ENCODE measurements around the gene OSCP1.

OSCP1 gene

DNA sequence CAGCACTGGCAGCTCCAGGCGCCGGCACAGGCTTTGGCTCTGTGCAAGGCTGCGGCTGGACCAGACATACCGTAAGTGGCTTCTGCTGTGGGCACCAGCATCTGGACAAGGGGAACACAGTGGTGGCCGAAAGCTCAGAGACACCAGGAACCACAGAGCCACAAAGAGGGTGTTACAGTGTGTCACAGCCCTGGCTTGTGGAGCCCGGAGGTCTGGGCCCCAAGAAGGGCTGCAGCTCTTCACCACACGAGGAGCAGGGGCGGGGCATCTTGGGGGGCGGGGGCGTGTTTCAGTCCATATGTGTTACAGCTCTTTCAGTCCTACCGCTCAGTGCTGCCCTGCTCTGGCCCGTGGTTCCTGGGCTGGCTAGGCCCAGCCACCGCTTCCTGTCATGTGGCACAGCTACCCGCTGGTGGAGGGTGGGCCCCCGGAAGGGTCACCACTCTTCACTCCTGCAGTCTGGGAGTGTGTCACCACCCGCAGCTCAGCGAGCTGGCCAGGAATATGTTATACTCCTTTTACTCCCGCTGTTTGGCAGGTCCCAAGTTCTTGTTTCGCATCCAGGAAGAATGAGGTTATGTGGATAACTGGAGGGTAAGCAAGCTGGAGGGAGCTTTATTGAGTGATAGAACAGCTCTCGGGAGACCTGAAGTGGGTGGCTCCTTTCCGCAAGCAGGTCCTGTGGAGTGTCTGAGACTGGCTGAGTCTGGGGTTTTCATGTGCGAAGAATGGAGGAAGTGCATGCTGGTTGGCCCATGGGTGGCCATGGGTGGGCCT, 49.2 kb downstream of the OSCP1 start:
- DNase-seq, result no peak

DNA sequence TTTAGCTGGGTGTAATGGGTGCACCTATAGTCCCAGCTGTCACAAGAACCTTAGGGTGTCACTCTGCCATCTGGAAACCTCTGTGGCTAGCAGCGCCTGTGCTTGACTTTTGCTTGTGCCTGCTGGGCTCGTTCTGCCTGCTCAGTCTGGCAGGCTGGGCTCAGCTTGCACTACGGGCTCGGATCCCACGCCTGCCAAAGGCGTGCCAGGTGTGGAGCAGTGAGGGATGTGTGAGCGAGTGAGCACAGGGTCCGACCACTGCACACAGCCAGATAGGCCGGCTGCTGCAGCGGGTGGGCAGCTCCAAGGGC, 49.8 kb downstream of the OSCP1 start:
- DNase-seq, result no peak

DNA sequence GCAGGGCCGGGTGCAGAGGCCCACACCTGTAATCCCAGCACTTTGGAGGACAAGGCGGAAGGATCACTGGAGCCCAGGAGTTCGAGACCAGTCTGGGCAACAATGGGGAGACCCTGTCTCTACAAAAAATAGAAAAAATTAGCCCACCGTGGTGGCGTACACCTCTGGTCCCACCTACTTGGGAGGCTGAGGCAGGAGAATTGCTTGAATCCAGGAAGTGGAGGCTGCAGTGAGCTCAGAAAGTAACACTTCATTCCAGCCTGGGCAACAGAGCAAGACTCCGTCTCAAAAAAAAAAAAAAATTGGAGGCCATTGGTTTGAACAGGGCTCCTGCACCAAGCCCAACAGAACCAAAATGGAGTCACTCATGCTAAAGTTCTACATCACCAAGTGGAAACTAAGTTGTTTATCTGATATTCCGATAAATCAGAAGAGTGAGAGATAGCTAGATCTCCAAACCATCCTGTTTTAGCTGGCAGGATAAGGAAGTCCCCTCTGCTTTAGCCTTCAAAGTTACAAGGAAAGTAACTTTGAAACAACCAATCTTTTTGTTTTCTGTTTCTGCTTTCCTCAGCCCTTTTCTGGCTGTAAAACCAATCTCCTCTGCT, 51.8 kb downstream of the OSCP1 start:
- no peak for DNase-seq

DNA sequence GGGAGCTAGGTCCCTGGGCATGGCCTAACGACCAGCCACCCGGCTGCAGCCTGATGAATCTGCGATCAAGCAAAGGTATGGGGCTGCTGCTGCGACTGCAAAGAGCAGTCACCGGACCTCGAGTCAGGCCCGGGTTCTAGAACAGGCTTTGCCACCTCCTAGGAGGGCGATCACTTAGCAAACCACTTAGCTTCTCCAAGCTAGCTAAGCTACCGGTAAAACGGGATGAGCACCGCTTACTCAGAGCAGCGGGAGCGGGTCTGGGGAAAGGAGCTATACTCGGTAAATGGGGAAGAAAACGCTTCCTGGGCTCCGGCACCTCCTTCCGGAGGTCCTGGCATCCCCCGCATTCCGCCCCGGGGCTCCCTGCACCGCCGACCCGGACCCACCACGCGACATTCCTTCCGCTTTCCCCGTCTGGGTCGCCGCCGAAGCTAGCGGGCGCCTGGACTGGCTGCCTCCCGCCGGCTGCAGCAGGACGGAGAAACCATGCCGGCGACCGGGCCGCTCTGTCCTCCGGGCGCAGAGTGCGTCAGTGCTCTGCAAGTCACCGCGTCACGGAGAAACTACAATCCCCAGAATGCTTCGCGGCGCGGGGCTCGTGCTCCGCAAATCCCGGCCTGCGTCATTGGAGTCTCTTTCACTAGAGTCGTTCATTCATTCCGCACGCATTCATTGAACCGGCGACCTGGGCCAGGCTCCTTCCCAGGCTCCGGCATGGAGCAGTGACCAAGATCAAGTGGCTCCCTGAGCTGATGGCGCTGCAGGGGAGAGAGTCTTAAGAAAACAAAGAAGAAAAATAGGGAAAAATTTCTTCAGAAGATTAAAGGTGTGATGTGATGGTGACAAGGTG, 52.6 kb downstream of the OSCP1 start, which contains the start of gene LSM10:
Gene LSM10, minus strand, starts transcription at position 531 of the 853 bp plus-strand sequence. CDS start 3,779 bp downstream, outside the sequence.
- peak; percentile 92 for DNase-seq

DNA sequence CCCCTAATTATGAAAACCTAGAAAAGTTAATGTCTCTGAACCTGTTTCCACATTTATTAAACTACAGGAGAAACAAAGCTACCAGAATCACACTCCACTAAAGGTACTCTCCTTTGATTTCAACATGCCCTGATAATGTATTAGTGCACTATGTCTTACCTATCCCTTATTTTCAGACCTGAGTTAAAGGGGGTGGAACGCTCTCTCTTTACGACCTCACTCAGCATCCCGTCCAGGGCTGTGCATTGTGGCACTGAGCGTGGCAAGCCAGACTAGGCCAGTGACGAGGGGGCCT, 53.2 kb downstream of the OSCP1 start:
- no peak for DNase-seq

DNA sequence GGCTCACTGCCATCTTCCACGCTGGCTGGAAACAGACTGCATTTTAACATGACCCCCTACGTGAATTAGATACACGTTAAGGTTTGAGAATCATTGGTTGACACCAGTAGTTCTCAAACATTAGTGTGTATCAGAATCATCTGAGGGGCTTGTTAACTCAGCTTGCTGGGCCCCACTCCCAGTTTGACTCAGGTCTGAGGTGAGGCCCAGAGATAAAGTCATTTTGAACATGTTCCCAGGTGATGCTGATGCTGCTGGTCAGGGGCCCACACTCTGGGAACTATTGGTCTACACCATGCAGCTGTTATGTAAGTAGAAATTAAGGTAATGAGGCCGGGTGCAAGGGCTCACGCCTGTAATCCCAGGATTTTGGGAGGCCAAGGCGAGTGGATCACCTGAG, 53.9 kb downstream of the OSCP1 start:
- DNase-seq, result no peak

DNA sequence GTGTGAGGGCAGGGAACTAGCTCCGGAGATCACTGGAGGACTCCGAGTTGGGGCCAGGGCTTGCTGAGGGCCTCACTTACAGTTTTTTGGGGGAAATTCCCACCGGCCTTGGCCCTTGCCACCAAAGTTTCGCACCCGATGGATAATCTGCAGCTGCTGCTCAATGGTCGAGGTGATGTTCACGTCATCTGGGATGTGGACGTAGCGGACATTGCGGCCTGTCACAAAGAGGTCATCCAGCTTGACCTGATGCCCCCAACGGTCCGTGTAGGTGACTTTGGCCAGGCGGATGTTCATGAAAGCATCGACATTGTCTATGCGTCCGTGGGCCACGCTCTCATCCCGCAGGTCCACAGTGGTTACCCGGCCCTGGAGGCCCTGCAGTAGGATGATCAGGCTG, 56.6 kb downstream of the OSCP1 start:
- no peak for DNase-seq

DNA sequence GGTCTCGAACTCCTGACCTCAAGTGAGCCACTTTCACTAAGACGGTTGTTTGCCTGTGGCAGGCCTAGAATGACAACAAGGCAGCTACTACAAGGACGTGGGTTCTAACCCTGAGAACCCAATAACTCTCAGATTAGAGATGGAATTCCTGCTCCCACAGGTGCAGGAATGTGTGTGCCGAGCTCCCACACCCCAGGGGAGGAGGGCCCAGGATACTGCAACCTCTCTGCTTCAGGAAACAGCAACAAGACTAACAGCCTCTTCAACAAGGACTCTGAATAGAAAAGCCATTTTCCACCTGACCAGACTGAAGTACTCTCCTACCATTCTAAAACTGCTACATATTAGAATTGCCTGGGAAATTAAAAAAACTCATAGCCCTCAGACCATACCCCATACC, 57.4 kb downstream of the OSCP1 start:
- DNase-seq, result peak; percentile 5

DNA sequence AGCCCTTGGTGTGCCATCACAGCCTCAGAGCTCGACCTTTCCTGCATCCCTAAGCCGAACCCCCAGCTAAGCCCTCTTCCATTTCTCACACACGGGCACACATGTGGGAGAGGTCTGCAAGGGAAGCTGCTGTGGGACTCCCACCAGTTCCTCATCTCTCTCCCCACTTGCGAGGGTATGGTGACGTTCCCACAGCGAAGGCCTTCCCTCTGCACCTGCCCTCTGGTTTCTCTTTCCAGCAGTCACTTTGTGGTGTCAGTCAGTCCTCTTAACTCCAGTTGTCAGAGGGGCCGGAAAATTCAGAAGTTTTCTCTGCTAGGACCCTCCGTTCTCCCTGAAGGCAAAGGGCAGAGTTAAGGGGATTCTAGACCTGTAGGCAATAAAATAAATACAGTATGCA, 59.0 kb downstream of the OSCP1 start:
- no peak for DNase-seq

DNA sequence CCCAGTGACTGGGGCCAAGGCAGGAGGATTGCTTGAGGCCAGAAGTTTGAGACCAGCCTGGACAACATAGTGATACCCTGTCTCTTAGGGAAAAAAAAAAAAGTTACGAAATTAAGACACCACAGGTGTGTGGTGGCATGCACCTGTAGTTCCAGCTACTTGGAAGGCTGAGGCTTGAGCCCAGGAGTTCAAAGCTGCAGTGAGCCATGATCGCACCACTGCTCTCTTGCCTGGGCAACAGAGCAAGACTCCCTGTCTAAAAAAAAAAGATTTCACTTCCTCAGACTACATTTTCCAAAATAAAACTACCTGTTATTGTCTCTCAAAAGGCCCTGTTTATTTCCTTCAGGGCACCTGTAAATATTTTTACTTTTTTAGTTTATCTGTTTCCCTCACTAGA, 59.8 kb downstream of the OSCP1 start:
- no peak for DNase-seq

DNA sequence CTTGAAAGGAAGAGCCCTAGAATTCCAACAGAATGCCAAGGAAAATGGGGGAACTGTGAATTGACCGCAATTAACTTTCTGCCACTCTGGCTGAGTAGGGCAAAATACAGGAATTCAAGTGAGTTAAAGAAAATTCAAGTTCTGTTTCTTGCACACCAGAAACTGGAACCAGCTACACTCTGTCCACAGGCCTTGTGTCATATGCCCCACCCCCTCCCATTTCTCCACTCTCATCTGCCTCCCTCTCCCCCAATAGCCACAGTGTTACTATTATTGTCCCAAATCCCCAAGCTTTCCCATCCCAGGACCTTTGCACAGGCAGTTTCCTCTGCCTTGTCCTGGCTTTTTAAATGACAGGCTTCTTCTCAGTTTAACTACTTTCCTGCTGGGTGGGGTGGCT, 60.3 kb downstream of the OSCP1 start:
- DNase-seq, result no peak

DNA sequence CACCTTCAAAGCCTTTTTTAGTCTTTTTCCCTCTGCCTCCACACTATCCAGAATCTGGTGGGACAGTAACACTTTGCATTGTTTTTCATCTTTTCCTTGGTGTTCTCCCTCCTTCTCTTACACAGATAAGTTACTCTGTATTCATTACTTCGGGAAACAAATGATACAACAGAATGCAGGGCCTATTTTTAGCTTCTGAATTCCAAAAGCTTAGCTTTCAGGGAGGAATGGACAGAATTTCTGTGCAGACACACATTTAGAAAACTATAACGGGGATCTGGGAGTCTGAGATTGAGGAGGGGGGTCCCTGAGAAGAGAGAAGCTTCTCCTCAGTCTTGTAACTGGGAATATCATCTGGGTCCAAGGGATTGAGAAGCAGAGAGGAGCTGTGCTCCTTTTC, 61.0 kb downstream of the OSCP1 start:
- no peak for DNase-seq

DNA sequence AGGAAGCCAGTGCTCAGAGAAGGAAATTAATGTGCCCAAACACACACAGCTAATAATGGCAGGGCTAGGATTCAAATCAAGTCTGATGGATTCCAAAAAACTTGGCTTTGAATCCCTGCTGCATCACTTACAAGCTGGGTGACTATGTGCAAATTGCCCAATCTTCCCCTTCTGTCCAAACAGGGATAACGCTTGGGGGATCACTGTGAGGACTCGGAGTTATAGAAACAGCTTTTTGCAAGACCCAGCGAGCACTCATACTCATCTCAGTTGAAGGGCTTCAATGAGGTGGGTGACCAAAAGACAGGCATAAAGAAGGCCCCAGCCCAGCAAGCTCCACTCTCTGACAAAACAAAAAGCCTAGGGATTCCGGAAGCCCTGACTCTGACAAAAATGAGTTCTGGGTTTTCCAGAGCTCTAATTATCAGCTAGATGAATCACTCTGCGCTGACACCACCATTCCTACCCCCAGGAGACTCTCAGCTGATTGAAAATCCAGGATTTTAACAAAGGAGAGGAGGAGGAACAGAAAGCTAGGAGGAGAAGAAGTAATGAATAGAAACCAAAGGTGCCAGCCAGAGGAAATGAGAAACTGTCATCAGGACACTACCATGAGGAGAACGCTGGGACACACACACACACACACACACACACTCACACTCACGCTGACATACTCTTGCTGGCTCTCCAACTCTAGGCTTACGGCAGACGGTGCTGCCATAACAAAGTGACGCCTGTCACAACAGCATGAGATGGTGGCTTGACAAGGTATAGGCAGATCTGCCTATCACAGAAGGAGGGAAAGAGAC, 62.9 kb downstream of the OSCP1 start:
- DNase-seq, result peak; percentile 84

DNA sequence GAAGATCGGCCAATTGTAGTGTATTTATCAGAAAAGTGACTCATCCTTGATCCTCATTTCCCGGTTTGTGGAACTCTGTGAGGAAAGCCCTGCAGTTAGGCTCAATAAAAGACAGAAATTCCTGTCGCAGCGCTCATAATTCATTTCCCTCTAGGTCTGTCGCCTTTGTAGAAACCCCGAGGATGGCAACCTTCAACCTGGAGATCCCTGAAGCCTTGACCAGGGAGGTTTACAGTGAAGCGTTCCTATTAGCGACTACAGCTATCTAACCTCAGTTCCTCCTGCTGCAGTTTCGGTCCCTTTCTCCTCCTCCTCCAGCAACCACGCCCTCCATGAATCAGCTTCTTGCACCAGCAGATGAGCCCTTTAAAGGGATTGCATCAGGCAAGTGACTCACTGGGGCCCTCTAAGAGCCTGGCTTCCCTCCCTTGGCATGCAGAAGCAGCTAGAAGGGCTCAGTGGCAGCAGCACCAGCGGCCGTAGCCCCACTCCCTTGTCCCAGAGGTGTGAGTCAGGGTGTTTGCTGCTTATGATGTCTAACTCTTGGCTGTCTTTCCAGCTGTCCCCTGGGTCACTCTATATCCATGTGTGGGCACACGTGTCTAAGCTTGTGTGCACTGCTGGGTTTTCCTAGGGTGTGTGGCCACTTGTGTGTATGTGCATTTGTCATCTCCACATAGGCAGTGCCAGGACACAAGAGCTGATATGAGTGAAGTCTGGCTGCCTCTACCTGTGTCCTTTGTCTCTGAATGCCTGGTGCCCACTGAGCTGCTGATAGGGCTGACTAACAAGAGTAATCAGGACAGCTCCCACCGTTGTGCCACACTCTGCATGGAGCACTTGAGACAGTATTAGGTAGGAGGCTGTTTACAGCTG, 63.7 kb downstream of the OSCP1 start:
- peak; percentile 99 for DNase-seq

DNA sequence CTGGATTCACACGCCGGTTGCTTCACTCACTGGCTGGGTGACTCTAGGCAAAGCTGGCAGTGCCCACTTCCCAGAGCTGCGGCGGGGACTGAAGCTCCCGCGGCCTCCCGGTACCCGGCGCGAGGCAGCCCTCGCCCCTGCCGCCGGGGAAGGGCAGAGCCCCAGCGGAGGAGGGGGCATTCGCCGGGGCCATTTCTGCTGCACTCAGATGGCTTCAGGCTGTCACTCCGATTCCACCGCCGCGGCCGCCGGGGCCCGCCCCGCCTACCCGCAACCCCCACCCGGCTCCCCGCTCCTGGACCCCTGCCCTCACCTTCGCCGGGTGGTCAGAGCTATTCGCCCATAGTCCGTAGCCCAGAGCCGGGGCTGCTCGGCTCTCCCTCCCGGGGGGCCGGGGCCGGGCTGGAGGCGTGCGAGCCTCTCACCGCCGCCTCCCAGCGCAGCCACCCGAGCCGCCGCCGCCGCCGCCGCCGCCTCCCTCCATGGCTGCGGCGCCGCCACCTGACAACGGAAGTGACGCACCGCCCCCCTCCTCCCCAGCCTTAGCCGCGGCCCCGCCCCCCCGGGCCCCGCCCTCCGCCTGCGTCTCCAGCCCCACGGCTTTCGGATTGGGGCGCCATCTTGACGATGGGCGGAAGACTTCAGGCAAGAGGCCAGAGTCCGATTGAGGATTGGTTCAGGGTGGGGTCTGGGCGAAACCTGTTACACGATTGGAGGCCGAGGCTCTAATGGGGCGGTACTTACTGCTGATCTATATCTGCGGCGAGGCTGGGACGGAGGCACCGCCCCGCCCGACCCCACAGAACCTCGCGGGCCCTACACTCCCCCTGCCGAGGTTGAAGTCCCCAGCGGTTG, 64.6 kb downstream of the OSCP1 start, which contains the start of gene STK40:
Gene STK40, minus strand, starts transcription at position 515 of the 855 bp plus-strand sequence. CDS start 24,592 bp downstream, outside the sequence.
- peak; percentile 97 for DNase-seq

DNA sequence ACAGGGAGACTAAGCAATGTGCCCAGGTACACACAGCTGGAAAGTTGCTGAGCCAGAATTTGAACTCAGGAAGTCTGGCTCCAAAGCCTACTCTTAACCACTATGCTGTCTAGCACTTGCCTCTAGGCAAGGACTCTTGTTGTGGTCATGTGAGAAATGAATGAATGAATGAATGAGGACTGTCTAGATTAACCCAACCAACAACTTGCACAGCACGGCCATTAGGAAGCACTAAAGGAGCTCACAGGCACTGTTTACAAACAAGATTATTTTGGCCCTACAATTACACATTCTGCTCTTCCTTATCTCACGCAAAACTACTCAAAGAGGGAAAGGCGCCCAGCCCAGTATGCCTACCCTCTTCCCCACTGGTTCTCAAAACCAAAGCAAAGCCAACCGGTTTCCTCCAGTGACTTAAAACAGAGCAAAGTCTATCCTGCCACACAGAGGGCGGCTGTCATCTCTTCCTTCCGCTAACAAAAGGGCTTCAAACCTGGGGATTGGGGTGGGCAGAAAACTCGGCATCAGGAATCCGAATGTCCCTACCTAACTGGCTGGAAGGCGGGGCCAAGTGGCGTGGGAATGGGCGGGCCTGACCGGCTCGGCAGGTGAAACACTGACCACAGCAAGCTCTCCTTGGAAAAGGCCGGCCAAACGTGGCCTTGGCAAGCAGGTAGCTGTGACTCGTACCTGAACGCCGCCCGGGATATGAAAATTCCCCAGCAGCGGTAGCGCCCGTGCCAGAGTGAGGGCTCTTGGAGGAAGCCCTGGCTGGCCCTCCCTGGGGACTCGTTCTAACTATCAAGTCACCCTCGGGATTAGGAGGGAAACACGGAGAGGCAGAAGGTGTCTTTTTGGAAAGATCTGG, 65.5 kb downstream of the OSCP1 start:
- peak; percentile 33 for DNase-seq

DNA sequence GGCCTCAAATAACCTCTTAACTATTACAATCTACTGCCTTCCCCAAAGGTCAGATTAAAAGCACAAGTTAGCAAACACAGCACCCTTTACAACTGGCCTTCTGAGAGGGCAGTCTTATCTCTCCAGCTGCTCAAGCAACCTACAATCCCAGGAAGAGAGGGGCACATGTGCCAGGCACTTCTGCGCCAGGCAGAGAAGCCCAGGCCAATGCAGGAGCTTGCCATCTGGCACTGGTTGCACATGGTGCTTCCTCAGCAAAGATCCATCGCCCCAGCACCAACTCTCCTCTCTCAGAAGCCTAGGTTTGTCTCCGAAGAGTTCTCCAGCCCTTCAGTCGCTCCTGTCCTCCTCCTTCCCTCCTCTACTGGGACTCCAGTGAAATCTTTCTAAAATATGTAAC, 67.0 kb downstream of the OSCP1 start:
- DNase-seq, result no peak

DNA sequence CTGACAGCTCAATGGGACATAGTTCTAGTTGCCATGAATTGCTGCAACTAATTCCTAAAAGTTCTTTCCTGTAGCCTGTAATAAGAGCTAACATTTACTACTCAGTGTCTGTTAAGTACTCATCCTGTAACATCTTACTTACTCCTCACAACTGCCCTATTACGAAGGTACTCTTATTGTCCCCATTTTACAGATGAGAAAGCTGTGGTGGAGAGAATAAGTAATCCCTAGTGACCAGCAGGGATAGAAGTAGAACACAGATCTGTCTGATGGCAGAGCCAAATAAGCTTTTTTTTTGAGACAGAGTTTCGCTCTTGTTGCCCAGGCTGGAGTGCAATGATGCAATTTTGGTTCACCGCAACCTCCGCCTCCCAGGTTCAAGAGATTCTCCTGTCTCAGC, 67.6 kb downstream of the OSCP1 start:
- no peak for DNase-seq

DNA sequence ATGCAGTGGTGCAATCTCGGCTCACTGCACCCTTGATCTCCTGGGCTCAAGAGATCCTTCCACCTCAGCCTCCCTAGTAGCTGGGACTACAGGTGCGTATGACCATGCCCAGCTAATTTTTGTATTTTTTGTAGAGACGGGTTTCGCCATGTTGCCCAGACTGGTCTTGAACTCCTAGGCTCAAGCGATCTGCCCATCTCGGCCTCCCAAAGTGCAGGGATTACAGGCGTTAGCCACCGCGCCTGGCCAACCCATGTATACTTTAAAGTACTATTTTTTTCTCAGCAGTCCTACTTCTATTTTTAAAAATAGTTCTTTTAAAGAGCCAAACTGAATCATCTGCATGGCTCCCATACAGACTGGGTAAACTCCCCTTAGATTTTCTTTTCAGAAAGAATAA, 68.0 kb downstream of the OSCP1 start:
- no peak for DNase-seq

DNA sequence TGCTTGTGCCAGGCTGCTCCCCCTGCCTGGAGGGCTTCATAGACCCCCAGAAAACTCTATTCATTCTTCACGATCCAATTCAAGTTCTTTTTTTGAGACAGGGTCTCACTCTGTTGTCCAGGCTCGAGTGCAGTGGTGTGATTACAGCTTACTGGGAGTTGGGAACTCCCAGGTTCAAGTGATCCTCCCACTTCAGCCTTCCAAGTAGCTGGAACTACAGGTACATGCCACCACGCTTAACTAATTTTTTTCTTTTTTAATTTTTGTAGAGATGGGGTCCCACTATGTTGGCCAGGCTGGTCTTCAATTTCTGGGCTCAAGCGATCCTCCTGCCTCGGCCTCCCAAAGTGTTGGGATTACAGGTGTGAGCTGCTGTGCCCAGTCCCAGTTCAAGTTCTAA, 68.8 kb downstream of the OSCP1 start:
- no peak for DNase-seq
